KMS-11 (cell line): Measurements from ENCODE around the gene CPSF4L.
"Not testable (repeated sequence)": the region's sequence is repeated elsewhere in the genome, so short reads cannot be mapped to it uniquely, and the experiment has no call there.

Source experiments
- H2AFZ ChIP-seq: fragments of 200-600 bp; sonication (generic); 2 replicates; pipeline ENCODE4 v1.6.1; 2016; ENCODE audit warnings: antibody characterized with exemption, mixed run types, low read depth
- H3K27ac ChIP-seq: fragments of 200-600 bp; sonication (generic); 2 replicates; pipeline ENCODE4 v1.6.1; 2016; ENCODE audit warnings: mild to moderate bottlenecking, mixed run types
- H3K27me3 ChIP-seq: fragments of 200-600 bp; sonication (generic); 2 replicates; pipeline ENCODE4 v1.6.1; 2017; ENCODE audit warnings: mild to moderate bottlenecking, low read depth, mixed run types, moderate library complexity; ENCODE audit not compliant: insufficient read depth
- H3K36me3 ChIP-seq: fragments of 200-600 bp; sonication (generic); 2 replicates; pipeline ENCODE4 v1.6.1; 2017; ENCODE audit warnings: mild to moderate bottlenecking, mixed run types; ENCODE audit not compliant: insufficient read depth
- H3K4me1 ChIP-seq: fragments of 200-600 bp; sonication (generic); 2 replicates; pipeline ENCODE4 v1.6.1; 2016; ENCODE audit warnings: mild to moderate bottlenecking, low read depth, mixed run types; ENCODE audit not compliant: poor library complexity, severe bottlenecking
- H3K4me2 ChIP-seq: fragments of 200-600 bp; sonication (generic); 2 replicates; pipeline ENCODE4 v1.7.0; 2016; ENCODE audit warnings: mild to moderate bottlenecking, mixed run types
- H3K4me3 ChIP-seq: fragments of 200-600 bp; sonication (generic); IDR thresholded peaks from 2 replicates; pipeline ENCODE4 v1.6.1; 2017; ENCODE audit warnings: low read depth, low read length, mixed read lengths; ENCODE audit not compliant: insufficient read depth
- H3K79me2 ChIP-seq: fragments of 200-600 bp; sonication (generic); 2 replicates; pipeline ENCODE4 v1.6.1; 2016; ENCODE audit warnings: low read depth, mixed run types; ENCODE audit not compliant: insufficient read depth
- H3K9ac ChIP-seq: fragments of 200-600 bp; sonication (generic); 2 replicates; pipeline ENCODE4 v1.6.1; 2016; ENCODE audit warnings: mild to moderate bottlenecking, mixed run types
- H4K20me1 ChIP-seq: fragments of 200-600 bp; sonication (generic); 2 replicates; pipeline ENCODE4 v1.6.1; 2016; ENCODE audit warnings: mild to moderate bottlenecking, mixed run types; ENCODE audit not compliant: insufficient read depth
- TF ChIP-seq, protein P1 (sequence below): fragments of 200-600 bp; sonication (generic); conservative IDR thresholded peaks from 2 replicates; pipeline ENCODE4 v1.6.1; 2017; ENCODE audit warnings: low read depth, mild to moderate bottlenecking, antibody characterized with exemption, low read length, moderate library complexity, mixed read lengths

The CPSF4L gene

DNA sequence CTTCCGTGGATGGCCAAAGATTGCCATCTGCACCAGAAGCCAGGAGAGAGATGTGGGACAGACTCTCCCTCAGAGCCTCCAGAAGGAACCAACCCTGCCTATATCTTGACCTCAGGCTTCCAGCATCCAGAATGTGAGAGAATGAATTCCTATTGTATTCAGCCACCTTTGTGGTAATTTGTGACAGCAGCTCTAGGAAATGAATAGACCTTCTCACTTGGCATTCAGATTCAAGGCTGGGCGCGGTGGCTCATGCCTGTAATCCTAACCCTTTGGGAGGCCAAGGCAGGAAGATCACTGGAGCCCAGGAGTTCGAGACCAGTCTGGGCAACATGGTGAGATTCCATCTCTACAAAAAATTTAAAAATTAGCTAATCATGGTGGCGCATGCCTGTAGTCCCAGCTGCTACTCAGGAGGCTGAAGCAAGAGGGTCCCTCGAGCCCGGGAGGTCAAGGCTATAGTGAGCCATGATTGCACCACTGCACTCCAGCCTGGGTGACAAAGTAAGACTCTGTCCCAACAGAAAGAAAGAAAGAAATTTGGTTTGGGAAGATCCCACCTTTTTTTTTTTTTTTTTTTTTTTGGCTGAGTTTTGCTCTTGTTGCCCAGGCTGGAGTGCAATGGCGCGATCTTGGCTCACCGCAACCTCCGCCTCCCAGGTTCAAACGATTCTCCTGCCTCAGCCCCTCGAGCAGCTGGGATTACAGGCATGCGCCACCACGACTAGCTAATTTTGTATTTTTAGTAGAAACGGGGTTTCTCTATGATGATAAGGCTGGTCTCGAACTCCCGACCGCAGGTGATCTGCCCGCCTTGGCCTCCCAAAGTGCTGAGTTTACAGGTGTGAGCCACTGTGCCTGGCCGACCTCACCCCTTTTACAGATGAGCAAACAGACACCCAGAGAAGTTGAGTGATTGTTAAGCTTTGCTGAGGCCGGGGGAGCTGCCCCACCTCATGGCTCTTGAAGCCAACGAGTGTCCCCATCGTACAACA lies 4.3 kb upstream of the CPSF4L start:
- TF ChIP-seq, protein P1, sequence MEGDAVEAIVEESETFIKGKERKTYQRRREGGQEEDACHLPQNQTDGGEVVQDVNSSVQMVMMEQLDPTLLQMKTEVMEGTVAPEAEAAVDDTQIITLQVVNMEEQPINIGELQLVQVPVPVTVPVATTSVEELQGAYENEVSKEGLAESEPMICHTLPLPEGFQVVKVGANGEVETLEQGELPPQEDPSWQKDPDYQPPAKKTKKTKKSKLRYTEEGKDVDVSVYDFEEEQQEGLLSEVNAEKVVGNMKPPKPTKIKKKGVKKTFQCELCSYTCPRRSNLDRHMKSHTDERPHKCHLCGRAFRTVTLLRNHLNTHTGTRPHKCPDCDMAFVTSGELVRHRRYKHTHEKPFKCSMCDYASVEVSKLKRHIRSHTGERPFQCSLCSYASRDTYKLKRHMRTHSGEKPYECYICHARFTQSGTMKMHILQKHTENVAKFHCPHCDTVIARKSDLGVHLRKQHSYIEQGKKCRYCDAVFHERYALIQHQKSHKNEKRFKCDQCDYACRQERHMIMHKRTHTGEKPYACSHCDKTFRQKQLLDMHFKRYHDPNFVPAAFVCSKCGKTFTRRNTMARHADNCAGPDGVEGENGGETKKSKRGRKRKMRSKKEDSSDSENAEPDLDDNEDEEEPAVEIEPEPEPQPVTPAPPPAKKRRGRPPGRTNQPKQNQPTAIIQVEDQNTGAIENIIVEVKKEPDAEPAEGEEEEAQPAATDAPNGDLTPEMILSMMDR = no peak
- no peak overlapping the region for H3K27ac ChIP-seq
- no peak overlapping the region for H3K9ac ChIP-seq
- H3K4me3 ChIP-seq = no peak overlapping the region
- no peaks in the 10 kb centered on the region for H3K36me3 ChIP-seq
- no peaks in the 10 kb centered on the region for H3K79me2 ChIP-seq
- peaks cover 4% of the 10 kb centered on the region; the same call in 1 of the 2 replicates for H3K27me3 ChIP-seq
- H3K4me2 ChIP-seq = no peak overlapping the region
- H2AFZ ChIP-seq = no peak overlapping the region
- H3K4me1 ChIP-seq = peaks cover 6% of the 10 kb centered on the region
- no peaks in the 10 kb centered on the region for H4K20me1 ChIP-seq

DNA sequence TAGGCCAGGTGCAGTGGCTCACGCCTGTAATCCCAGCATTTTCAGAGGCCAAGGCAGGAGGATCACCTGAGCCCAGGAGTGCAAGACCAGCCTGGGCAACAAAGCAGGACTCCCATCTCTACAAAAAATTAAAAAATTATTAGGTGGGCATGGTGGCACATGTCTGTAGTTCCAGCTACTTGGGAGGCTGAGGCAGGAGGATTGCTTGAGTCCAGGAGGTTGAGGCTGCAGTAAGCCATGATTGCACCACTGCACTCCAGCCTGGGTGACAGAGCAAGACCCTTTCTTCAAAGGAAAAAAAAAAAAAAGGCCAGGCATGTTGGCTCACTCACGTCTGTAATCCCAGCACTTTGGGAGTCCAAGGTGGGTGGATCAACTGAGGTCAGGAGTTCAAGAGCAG lies 2.8 kb upstream of the CPSF4L start:
- H3K4me3 ChIP-seq, H2AFZ ChIP-seq, H3K4me2 ChIP-seq, H3K27me3 ChIP-seq, H4K20me1 ChIP-seq, H3K27ac ChIP-seq, H3K36me3 ChIP-seq, H3K4me1 ChIP-seq, H3K79me2 ChIP-seq, H3K9ac ChIP-seq: not testable (repeated sequence)

DNA sequence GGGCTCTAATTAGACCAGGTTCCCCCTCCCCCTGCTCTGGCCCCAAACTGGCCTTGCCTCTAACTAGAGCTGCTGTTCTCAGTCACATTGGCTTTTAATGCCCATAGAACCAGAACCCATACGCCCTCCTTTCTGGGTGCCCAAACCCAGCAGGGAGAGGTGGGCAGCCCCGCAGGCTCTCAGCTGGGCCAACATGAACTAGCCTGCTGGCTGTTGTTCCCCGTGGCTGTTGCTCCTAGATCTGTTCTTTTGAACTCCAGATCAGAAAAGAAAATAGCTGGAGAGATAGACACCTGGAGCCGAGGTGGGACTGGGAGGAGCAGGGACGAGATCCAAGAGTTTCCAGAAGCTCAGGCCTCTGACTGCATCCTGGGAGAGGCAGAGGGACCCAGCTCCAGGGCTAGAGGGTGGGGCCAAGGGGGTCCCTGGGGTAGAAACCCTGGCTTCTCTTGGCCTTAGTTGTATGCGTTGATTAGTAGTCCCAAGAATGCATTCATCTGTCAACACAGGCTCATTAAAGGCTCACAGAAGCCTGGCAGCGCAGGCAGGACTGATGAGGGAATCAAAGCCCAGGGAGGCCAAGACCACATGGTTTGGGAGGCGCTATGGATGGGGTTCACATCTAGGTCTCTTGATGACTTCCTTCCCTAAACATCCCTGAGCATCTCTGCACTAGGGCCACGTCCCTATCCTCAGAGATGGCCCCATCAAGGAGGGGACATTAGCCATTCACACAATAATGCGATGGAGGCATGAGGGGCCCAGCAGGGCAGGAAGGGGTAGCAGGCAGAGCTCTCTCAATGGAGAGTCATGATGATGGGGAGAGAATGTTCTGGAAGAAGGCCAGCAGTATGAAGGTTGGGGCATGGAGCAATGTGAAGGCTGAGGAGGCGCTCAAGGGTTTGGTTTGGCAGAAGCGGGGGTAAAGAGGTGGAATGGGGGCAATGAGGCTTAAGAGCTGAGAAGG lies 1.3 kb upstream of the CPSF4L start:
- H2AFZ ChIP-seq = no peak overlapping the region
- TF ChIP-seq, protein P1 = no peak
- H3K27me3 ChIP-seq = peaks cover 4% of the 10 kb centered on the region; the same call in 1 of the 2 replicates
- H3K4me3 ChIP-seq = no peak overlapping the region
- no peak overlapping the region for H3K9ac ChIP-seq
- H3K79me2 ChIP-seq = no peaks in the 10 kb centered on the region
- no peaks in the 10 kb centered on the region for H4K20me1 ChIP-seq
- H3K4me2 ChIP-seq = no peak overlapping the region
- no peaks in the 10 kb centered on the region for H3K4me1 ChIP-seq
- H3K36me3 ChIP-seq = no peaks in the 10 kb centered on the region
- H3K27ac ChIP-seq = no peak overlapping the region

DNA sequence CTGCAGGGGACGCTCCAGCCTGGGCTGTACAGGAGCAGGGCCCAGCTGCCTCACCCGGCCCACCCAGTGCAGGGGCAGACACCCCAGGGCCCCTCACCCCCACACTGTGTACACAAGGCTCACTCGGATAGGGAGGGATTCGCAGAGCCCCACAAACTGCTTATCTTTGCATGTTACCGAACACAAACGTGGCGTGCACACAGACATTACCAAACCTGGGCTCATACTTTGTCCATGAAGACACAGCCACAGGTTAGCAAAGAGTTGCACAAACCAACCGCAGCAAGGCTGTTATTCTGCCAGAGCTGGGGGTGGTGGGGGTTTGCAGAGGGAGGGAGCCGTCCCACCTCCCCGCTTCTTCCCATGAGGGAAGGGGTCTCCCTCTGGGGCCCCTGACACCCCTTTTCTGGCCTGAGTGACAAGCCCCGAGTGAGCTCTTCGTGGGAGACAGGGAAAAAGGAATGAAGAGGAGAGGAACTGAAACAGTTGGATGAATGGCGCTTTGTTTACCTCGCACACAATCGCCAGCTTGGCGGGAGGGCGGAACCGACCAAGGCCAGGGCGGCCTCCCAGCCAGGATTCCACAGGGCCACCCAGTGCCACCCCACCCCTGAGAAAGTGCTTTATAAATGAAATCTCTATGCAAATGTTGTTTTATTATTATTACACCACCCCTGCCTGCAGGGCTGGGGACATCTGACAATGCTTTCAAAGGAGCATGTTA lies 434 bp upstream of the CPSF4L start:
- Histone ChIP-seq H3K36me3 (no peaks in the 10 kb centered on the region), H3K79me2 (no peaks in the 10 kb centered on the region), H3K4me2 (no peak overlapping the region), H3K4me1 (no peaks in the 10 kb centered on the region), H2AFZ (no peak overlapping the region), H3K9ac (no peak overlapping the region), H4K20me1 (no peaks in the 10 kb centered on the region), H3K27ac (no peak overlapping the region), H3K4me3 (no peak overlapping the region), H3K27me3 (peaks cover 4% of the 10 kb centered on the region; the same call in 1 of the 2 replicates)
- TF ChIP-seq, protein P1 = no peak
